HUES6 (cell line): ENCODE data around the gene HMOX1.

Source experiments
- H3K27ac ChIP-seq: 2 replicates; pipeline ENCODE4 v1.7.0; 2013; ENCODE audit warnings: low read depth, mild to moderate bottlenecking, low read length, inconsistent platforms
- H3K27me3 ChIP-seq: 2 replicates; pipeline ENCODE4 v1.6.1; 2013; ENCODE audit warnings: low read length; ENCODE audit not compliant: control insufficient read depth, insufficient read depth
- H3K36me3 ChIP-seq: 2 replicates; pipeline ENCODE4 v1.6.1; 2013; ENCODE audit warnings: low read length; ENCODE audit not compliant: control insufficient read depth, insufficient read depth
- H3K4me1 ChIP-seq: 2 replicates; pipeline ENCODE4 v1.6.1; 2013; ENCODE audit warnings: low read length; ENCODE audit not compliant: control insufficient read depth, insufficient read depth
- H3K4me3 ChIP-seq: 2 replicates; pipeline ENCODE4 v1.5.1; 2013; ENCODE audit warnings: low read depth, low read length
- H3K9ac ChIP-seq: one replicate; pipeline ENCODE4 v1.6.1; 2013; ENCODE audit warnings: mild to moderate bottlenecking, low read length
- H3K9me3 ChIP-seq: 2 replicates; pipeline ENCODE4 v1.6.1; 2013; ENCODE audit warnings: low read depth, low read length; ENCODE audit not compliant: control insufficient read depth, insufficient read depth

The HMOX1 gene

GRCh38 chr22:35381424-35382009 lies 621 bp downstream of the HMOX1 start:
- Histone ChIP-seq H3K27me3 (no peaks in the 10 kb centered on the region), H3K4me3 (peak overlapping the region; percentile 60), H3K9ac (peak overlapping the region; percentile 63), H3K4me1 (peaks cover 47% of the 10 kb centered on the region), H3K27ac (no peak overlapping the region), H3K9me3 (no peaks in the 10 kb centered on the region), H3K36me3 (peaks cover 9% of the 10 kb centered on the region)

GRCh38 chr22:35383679-35384071 lies 2.8 kb downstream of the HMOX1 start:
- Histone ChIP-seq H3K9me3 (no peaks in the 10 kb centered on the region), H3K27ac (no peak overlapping the region), H3K4me1 (peaks cover 27% of the 10 kb centered on the region), H3K9ac (no peak overlapping the region), H3K27me3 (no peaks in the 10 kb centered on the region), H3K36me3 (peaks cover 21% of the 10 kb centered on the region), H3K4me3 (no peak overlapping the region)

DNA sequence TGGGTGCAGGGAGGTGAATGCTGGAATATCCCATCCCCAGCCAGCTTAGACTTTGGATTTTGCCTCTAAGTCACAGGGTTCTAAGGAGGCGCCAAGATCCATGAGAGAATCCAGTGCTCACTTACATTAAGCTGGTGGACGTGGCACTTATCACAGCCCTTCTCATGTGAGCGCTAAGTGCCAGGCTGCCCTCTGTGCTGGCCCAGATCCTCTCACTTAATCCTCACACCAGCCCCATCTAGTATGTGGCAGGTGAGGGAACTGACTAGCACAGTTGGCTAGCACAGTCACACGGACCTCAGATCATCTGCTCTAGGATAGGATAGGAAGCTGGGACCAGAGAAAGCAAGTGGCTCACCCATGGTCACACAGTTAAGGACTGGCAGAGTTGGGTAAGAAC lies 3.6 kb downstream of the HMOX1 start:
- H3K4me1 ChIP-seq: peaks cover 19% of the 10 kb centered on the region
- H3K9me3 ChIP-seq: no peaks in the 10 kb centered on the region
- H3K9ac ChIP-seq: no peak overlapping the region
- H3K4me3 ChIP-seq: no peak overlapping the region
- H3K36me3 ChIP-seq: peaks cover 23% of the 10 kb centered on the region
- H3K27me3 ChIP-seq: no peaks in the 10 kb centered on the region
- H3K27ac ChIP-seq: no peak overlapping the region

GRCh38 chr22:35384975-35385588 lies 4.2 kb downstream of the HMOX1 start:
- Histone ChIP-seq H3K4me3 (no peak overlapping the region), H3K27ac (no peak overlapping the region)

DNA sequence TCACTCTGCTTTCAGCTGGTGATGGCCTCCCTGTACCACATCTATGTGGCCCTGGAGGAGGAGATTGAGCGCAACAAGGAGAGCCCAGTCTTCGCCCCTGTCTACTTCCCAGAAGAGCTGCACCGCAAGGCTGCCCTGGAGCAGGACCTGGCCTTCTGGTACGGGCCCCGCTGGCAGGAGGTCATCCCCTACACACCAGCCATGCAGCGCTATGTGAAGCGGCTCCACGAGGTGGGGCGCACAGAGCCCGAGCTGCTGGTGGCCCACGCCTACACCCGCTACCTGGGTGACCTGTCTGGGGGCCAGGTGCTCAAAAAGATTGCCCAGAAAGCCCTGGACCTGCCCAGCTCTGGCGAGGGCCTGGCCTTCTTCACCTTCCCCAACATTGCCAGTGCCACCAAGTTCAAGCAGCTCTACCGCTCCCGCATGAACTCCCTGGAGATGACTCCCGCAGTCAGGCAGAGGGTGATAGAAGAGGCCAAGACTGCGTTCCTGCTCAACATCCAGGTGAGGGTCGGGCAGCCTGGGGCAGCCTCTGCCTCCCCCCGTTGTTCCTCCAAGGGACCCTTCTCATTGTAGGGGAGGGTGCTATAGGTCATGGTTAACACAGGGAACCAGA lies 5.9 kb downstream of the HMOX1 start:
- Histone ChIP-seq H3K27me3 (no peaks in the 10 kb centered on the region), H3K27ac (no peak overlapping the region), H3K4me1 (0 out of 2 replicates have a peak, but pooled peaks cover 3% of the 10 kb centered on the region), H3K36me3 (peaks cover 35% of the 10 kb centered on the region), H3K9me3 (no peaks in the 10 kb centered on the region), H3K9ac (no peak overlapping the region), H3K4me3 (no peak overlapping the region)

More at GRCh38 chr22:35384975-35385588, 4.2 kb downstream of the HMOX1 start:
- Histone ChIP-seq H3K27me3 (no peaks in the 10 kb centered on the region), H3K4me1 (peaks cover 14% of the 10 kb centered on the region), H3K9me3 (no peaks in the 10 kb centered on the region), H3K9ac (no peak overlapping the region), H3K36me3 (peaks cover 28% of the 10 kb centered on the region)

- Histone ChIP-seq H3K27me3 (no peaks in the 10 kb centered on the region), H3K4me1 (no peaks in the 10 kb centered on the region), H3K9ac (no peak overlapping the region), H3K9me3 (no peaks in the 10 kb centered on the region), H3K4me3 (no peak overlapping the region), H3K27ac (no peak overlapping the region), H3K36me3 (peaks cover 28% of the 10 kb centered on the region)
Measured at GRCh38 chr22:35390933-35391332, 10.0 kb downstream of the HMOX1 start.

DNA sequence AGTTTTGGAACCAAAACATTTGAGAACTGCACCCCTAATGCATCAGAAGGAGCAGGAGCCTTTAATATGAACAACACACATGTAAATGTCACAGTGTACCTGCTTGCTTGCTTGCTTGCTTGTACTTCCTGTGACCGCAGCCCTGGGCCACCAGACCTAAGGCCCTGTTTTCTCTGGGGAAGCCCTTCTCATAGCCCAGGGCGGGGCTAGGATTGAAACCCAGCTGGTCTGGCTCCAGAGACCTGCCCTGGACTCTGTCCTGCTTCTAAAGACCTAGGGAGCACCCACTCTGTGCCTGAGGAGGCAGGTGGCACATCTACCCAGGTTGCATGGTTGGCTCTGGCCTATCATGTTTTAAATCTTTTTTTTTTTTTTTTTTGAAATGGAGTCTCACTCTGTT lies 11.5 kb downstream of the HMOX1 start:
- no peak overlapping the region for H3K27ac ChIP-seq
- H3K4me1 ChIP-seq: peaks cover 11% of the 10 kb centered on the region; the same call in 1 of the 2 replicates
- H3K4me3 ChIP-seq: no peak overlapping the region
- H3K9ac ChIP-seq: no peak overlapping the region
- no peaks in the 10 kb centered on the region for H3K27me3 ChIP-seq
- H3K9me3 ChIP-seq: no peaks in the 10 kb centered on the region
- H3K36me3 ChIP-seq: peaks cover 20% of the 10 kb centered on the region

GRCh38 chr22:35393116-35394010 lies 12.5 kb downstream of the HMOX1 start:
- Histone ChIP-seq H3K4me1 (peaks cover 15% of the 10 kb centered on the region), H3K36me3 (peaks cover 16% of the 10 kb centered on the region), H3K27ac (no peak overlapping the region), H3K27me3 (no peaks in the 10 kb centered on the region), H3K9ac (no peak overlapping the region), H3K4me3 (no peak overlapping the region), H3K9me3 (no peaks in the 10 kb centered on the region)

GRCh38 chr22:35394011-35394312 lies 13.1 kb downstream of the HMOX1 start:
- H3K4me3 ChIP-seq: no peak overlapping the region
- H3K36me3 ChIP-seq: peaks cover 14% of the 10 kb centered on the region
- peaks cover 15% of the 10 kb centered on the region for H3K4me1 ChIP-seq
- H3K9ac ChIP-seq: no peak overlapping the region
- H3K27me3 ChIP-seq: no peaks in the 10 kb centered on the region
- no peaks in the 10 kb centered on the region for H3K9me3 ChIP-seq
- no peak overlapping the region for H3K27ac ChIP-seq

- no peak overlapping the region for H3K4me3 ChIP-seq
- H3K4me1 ChIP-seq: peaks cover 15% of the 10 kb centered on the region
Measured at GRCh38 chr22:35394810-35395563, 14.1 kb downstream of the HMOX1 start.

More at GRCh38 chr22:35394810-35395563, 14.1 kb downstream of the HMOX1 start:
- Histone ChIP-seq H3K9me3 (no peaks in the 10 kb centered on the region), H3K36me3 (peaks cover 11% of the 10 kb centered on the region), H3K27ac (no peak overlapping the region), H3K27me3 (no peaks in the 10 kb centered on the region), H3K9ac (no peak overlapping the region)
